Measurements from ENCODE around the gene CROT.

Gene CROT

DNA sequence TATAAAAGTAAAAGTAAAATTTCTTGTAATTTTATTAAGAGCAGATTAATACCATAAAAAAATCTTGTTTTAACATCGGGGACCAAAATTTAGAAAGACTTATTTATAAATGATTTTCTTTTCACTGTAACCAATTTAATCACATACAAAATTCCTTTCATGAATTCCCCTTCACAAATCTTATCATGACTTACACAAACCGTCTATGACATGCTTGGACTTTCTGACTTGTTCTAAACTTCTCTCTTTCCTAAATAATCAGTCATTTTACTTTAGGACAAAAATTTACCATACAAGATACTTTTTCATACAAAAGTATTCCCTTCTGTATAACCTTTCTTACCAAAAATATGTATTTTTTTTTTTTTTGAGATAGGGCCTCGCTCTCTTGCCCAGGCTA lies 9.3 kb downstream of the CROT start:
- Histone ChIP-seq H3K4me3 (ENCODE audit: low read length) (no peak overlapping the region), H3K9ac (ENCODE audit: low read length) (no peak overlapping the region), H3K27ac (ENCODE audit: low read length) (no peak overlapping the region), H2AFZ (ENCODE audit: low read depth, low read length) (no peak overlapping the region), H3K9me3 (ENCODE audit: insufficient read depth, low read length) (peaks cover 11% of the 10 kb centered on the region), H3K4me2 (ENCODE audit: low read length) (no peak overlapping the region), H3K4me1 (ENCODE audit: low read length) (no peaks in the 10 kb centered on the region), H3K79me2 (ENCODE audit: low read length) (no peaks in the 10 kb centered on the region), H3K27me3 (ENCODE audit: low read depth, low read length) (no peaks in the 10 kb centered on the region), H4K20me1 (ENCODE audit: insufficient read depth, low read length) (no peaks in the 10 kb centered on the region), H3K36me3 (replicated peaks; ENCODE audit: low read depth, low read length) (peaks cover 44% of the 10 kb centered on the region)
- TF ChIP-seq, protein P1, sequence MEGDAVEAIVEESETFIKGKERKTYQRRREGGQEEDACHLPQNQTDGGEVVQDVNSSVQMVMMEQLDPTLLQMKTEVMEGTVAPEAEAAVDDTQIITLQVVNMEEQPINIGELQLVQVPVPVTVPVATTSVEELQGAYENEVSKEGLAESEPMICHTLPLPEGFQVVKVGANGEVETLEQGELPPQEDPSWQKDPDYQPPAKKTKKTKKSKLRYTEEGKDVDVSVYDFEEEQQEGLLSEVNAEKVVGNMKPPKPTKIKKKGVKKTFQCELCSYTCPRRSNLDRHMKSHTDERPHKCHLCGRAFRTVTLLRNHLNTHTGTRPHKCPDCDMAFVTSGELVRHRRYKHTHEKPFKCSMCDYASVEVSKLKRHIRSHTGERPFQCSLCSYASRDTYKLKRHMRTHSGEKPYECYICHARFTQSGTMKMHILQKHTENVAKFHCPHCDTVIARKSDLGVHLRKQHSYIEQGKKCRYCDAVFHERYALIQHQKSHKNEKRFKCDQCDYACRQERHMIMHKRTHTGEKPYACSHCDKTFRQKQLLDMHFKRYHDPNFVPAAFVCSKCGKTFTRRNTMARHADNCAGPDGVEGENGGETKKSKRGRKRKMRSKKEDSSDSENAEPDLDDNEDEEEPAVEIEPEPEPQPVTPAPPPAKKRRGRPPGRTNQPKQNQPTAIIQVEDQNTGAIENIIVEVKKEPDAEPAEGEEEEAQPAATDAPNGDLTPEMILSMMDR (IDR thresholded peaks at IDR 0.05; ENCODE audit: low read depth, low read length), result no peak
- TF ChIP-seq EZH2phosphoT487 (IDR thresholded peaks at IDR 0.05; ENCODE audit: low read depth), result no peak

DNA sequence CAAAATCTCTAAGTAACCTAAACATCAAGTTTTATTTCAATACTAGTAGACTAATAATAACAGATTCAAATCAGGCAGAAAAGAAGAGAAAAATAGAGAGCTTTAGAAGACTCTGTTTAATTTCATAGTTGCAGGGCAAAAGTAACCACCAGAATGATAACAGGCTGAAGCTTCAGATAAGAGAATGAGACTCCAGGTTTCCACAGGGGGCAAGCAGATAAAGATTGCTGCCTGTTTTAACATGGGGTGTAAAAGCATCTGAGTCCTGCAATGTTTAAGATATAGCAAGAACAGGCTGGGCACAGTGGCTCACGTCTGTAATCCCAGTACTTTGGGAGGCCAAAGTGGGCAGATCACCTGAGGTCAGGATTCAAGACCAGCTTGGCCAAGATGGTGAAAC lies 11.0 kb downstream of the CROT start:
- H3K79me2 ChIP-seq (ENCODE audit: low read length), result no peaks in the 10 kb centered on the region
- no peak overlapping the region for H3K27ac ChIP-seq (ENCODE audit: low read length)
- no peaks in the 10 kb centered on the region for H3K27me3 ChIP-seq (ENCODE audit: low read depth, low read length)
- peaks cover 11% of the 10 kb centered on the region for H3K9me3 ChIP-seq (ENCODE audit: insufficient read depth, low read length)
- H3K4me1 ChIP-seq (ENCODE audit: low read length), result no peaks in the 10 kb centered on the region
- no peak overlapping the region for H3K4me3 ChIP-seq (ENCODE audit: low read length)
- peaks cover 32% of the 10 kb centered on the region for H3K36me3 ChIP-seq (replicated peaks; ENCODE audit: low read depth, low read length)
- H2AFZ ChIP-seq (ENCODE audit: low read depth, low read length), result no peak overlapping the region
- no peak overlapping the region for H3K9ac ChIP-seq (ENCODE audit: low read length)
- no peak for TF ChIP-seq EZH2phosphoT487 (IDR thresholded peaks at IDR 0.05; ENCODE audit: low read depth)
- TF ChIP-seq, protein P1 (IDR thresholded peaks at IDR 0.05; ENCODE audit: low read depth, low read length), result no peak
- H4K20me1 ChIP-seq (ENCODE audit: insufficient read depth, low read length), result no peaks in the 10 kb centered on the region
- H3K4me2 ChIP-seq (ENCODE audit: low read length), result no peak overlapping the region

DNA sequence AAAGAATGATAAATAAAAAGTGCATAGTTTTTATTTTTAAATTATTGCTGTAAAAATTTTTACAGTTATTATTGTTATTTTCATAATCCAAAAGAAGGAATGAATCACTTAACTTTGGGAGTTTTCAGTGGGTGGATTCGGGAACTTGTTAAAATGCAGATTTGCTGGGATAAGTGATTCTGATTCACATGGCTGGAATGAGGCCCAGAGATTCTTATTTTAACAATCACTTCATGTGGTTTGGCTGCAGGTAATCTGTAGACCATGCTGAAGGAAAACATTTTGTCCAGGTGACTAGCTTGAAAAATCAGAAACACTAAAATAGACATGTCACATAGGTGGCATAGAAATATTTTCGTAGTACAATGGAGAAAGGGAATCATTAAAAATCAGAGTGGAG lies 13.9 kb downstream of the CROT start:
- no peaks in the 10 kb centered on the region for H3K4me1 ChIP-seq (ENCODE audit: low read length)
- no peak overlapping the region for H3K9ac ChIP-seq (ENCODE audit: low read length)
- no peak overlapping the region for H3K4me2 ChIP-seq (ENCODE audit: low read length)
- no peak overlapping the region for H3K4me3 ChIP-seq (ENCODE audit: low read length)
- H3K79me2 ChIP-seq (ENCODE audit: low read length), result no peaks in the 10 kb centered on the region
- H3K27me3 ChIP-seq (ENCODE audit: low read depth, low read length), result no peaks in the 10 kb centered on the region
- H3K36me3 ChIP-seq (replicated peaks; ENCODE audit: low read depth, low read length), result peaks cover 10% of the 10 kb centered on the region
- H3K9me3 ChIP-seq (ENCODE audit: insufficient read depth, low read length), result peaks cover 2% of the 10 kb centered on the region
- no peak overlapping the region for H2AFZ ChIP-seq (ENCODE audit: low read depth, low read length)
- H3K27ac ChIP-seq (ENCODE audit: low read length), result no peak overlapping the region
- H4K20me1 ChIP-seq (ENCODE audit: insufficient read depth, low read length), result no peaks in the 10 kb centered on the region
- no peak for TF ChIP-seq EZH2phosphoT487 (IDR thresholded peaks at IDR 0.05; ENCODE audit: low read depth)
- TF ChIP-seq, protein P1 (IDR thresholded peaks at IDR 0.05; ENCODE audit: low read depth, low read length), result no peak

DNA sequence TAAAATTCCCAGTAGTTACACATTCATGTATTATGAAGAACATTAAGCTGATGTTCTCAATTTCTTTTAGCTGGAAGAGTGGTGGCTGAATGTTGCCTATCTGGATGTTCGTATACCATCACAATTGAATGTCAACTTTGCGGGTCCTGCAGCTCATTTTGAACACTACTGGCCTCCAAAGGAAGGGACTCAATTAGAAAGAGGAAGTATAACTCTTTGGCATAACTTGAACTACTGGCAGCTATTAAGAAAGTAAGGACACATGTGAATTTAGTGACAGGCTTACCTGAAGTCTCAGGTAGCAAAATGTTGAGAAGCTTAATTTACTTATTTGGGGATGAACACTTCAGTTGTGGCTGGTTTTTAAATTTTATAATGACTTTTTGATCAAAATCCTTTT lies 15.9 kb downstream of the CROT start:
- H3K79me2 ChIP-seq (ENCODE audit: low read length), result no peaks in the 10 kb centered on the region

More for the DNA sequence above, 15.9 kb downstream of the CROT start:
- H2AFZ ChIP-seq (ENCODE audit: low read depth, low read length), result no peak overlapping the region
- no peak overlapping the region for H3K4me2 ChIP-seq (ENCODE audit: low read length)
- TF ChIP-seq, protein P1 (IDR thresholded peaks at IDR 0.05; ENCODE audit: low read depth, low read length), result no peak
- no peak for TF ChIP-seq EZH2phosphoT487 (IDR thresholded peaks at IDR 0.05; ENCODE audit: low read depth)
- no peaks in the 10 kb centered on the region for H4K20me1 ChIP-seq (ENCODE audit: insufficient read depth, low read length)
- H3K9ac ChIP-seq (ENCODE audit: low read length), result no peak overlapping the region
- no peaks in the 10 kb centered on the region for H3K27me3 ChIP-seq (ENCODE audit: low read depth, low read length)
- no peak overlapping the region for H3K27ac ChIP-seq (ENCODE audit: low read length)
- H3K9me3 ChIP-seq (ENCODE audit: insufficient read depth, low read length), result no peaks in the 10 kb centered on the region
- no peaks in the 10 kb centered on the region for H3K4me1 ChIP-seq (ENCODE audit: low read length)
- peaks cover 3% of the 10 kb centered on the region for H3K36me3 ChIP-seq (replicated peaks; ENCODE audit: low read depth, low read length)
- no peak overlapping the region for H3K4me3 ChIP-seq (ENCODE audit: low read length)

All from OCI-LY3 (cell line).